ENCODE results near the gene RGSL1. TPM values are rescaled to one million over a fixed set of nuclear protein-coding genes. Genes with fewer than 3 reads are reported as not detected.

The RGSL1 gene
- total RNA-seq, 1 donor = not detected

DNA sequence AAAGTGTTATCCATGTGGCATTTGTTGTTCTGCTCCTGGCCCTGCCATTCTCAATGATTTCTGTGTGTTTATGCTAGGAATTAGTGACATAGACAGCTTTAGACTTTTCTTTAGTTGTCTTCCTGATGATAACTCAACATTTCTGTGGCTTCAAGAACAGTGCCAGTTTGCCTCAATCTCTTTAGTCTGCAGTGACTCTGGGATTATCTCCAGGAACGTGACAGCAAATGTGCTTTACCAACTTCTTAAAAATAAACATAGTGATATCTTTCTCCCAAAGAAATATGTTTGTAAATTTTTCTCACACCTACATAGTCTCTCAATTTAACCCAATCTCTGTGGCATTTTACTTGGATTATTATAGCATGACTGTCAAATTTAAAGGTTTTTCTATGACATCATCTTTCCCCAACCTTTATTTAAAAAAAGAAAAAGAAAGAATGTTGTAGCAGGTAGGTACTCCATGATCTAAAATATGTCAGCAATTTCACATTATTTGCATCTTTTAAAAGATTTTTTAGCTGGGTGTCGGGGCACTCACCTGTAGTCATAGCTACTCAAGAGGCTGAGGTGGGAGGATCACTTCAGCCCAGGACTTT lies 114.6 kb downstream of the RGSL1 start:
- no peak overlapping the region for H3K4me3 ChIP-seq (ENCODE audit: low read depth, low read length)
- no peak for TF ChIP-seq CTCF (IDR thresholded peaks at IDR 0.05; ENCODE audit: insufficient read depth, low read length)
- no peak for DNase-seq (ENCODE audit: low read depth)

DNA sequence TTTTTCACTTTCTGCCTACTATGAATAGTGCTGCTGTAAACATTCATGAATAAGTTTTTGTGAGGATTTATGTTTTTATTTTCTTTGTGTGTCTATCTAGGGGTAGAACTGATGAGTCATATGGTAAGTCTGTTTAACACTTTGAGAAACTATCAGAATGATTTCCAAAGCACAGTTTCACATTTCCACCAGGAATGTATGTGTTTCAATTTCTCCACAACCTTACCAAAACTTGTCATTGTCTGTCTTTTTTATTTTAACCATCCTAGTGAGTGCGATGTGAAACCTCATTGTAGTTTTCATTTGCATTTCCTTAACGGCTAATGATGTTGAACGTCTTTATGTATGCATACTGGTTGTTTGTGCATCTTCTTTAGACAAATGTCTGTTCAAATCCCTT lies 115.6 kb downstream of the RGSL1 start:
- H3K4me3 ChIP-seq (ENCODE audit: low read depth, low read length) = no peak overlapping the region
- DNase-seq (ENCODE audit: low read depth) = no peak
- TF ChIP-seq CTCF (IDR thresholded peaks at IDR 0.05; ENCODE audit: insufficient read depth, low read length) = no peak

DNA sequence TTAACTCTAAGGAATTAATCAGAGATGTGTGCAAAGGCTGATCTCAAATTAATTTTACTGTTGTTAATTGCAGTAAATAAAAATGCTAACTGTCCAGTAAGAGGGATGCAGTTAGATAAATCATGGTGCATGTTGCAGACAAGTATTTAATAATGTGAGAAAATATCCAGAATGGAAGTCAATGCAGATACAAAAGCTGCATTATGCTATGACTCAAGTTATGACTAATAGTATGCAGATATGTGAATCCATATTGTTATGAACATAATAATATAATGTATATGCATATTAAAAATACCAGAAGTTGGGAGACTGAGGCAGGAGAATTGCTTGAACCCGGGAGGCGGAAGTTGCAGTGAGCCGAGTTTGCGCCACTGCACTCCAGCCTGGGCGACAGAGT lies 117.7 kb downstream of the RGSL1 start:
- H3K4me3 ChIP-seq (ENCODE audit: low read depth, low read length) = no peak overlapping the region
- DNase-seq (ENCODE audit: low read depth) = no peak
- TF ChIP-seq CTCF (IDR thresholded peaks at IDR 0.05; ENCODE audit: insufficient read depth, low read length) = no peak

- no peak for DNase-seq (ENCODE audit: low read depth)
- no peak for TF ChIP-seq CTCF (IDR thresholded peaks at IDR 0.05; ENCODE audit: insufficient read depth, low read length)
- H3K4me3 ChIP-seq (ENCODE audit: low read depth, low read length) = no peak overlapping the region
These were observed 118.8 kb downstream of the RGSL1 start for GRCh38 chr1:182568647-182569284.

DNA sequence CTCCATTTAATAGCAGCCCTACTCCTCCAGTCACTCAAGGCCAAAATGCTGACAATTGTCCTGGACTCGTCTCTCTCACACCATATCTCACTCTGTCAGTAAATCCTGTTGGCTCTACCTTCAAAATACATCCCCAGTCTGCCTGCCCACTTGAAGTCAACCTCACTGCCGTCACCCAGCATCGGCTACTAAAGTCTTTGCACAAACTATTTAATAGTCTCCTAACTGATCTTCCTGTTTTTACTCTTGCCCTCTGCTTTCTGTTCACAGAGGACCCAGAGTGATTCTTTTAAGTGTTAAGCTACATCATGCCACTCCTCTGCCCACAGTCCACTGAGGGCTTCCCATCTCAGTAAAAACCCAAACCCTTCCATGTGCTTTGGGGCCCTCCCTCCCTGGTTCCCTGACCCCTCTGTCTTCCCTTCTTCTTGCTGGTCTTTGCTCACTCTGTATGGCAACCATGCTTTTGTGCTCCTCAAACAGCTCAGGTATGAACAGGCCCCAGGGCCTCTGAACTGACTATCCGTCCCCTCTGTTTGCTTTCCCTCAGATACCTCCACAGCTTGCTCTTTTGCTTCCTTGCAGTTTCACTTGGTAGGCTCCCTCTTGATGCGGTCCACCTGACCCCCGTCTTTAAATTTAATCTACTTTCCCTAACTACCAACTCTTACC lies 120.1 kb downstream of the RGSL1 start:
- no peak for TF ChIP-seq CTCF (IDR thresholded peaks at IDR 0.05; ENCODE audit: insufficient read depth, low read length)
- H3K4me3 ChIP-seq (ENCODE audit: low read depth, low read length) = no peak overlapping the region
- DNase-seq (ENCODE audit: low read depth) = no peak

- DNase-seq (ENCODE audit: low read depth) = no peak
- H3K4me3 ChIP-seq (ENCODE audit: low read depth, low read length) = no peak overlapping the region
- TF ChIP-seq CTCF (IDR thresholded peaks at IDR 0.05; ENCODE audit: insufficient read depth, low read length) = no peak
These were observed 120.6 kb downstream of the RGSL1 start for GRCh38 chr1:182570611-182570970.
